HUES6 (cell line): Measurements from ENCODE around the gene MYH16.
"Not testable (repeated sequence)": the region's sequence is repeated elsewhere in the genome, so short reads cannot be mapped to it uniquely, and the experiment has no call there.

ENCODE experiments used
- H3K27ac ChIP-seq: 2 replicates; pipeline ENCODE4 v1.7.0; 2013; ENCODE audit warnings: low read depth, mild to moderate bottlenecking, low read length, inconsistent platforms
- H3K27me3 ChIP-seq: 2 replicates; pipeline ENCODE4 v1.6.1; 2013; ENCODE audit warnings: low read length; ENCODE audit not compliant: control insufficient read depth, insufficient read depth
- H3K36me3 ChIP-seq: 2 replicates; pipeline ENCODE4 v1.6.1; 2013; ENCODE audit warnings: low read length; ENCODE audit not compliant: control insufficient read depth, insufficient read depth
- H3K4me1 ChIP-seq: 2 replicates; pipeline ENCODE4 v1.6.1; 2013; ENCODE audit warnings: low read length; ENCODE audit not compliant: control insufficient read depth, insufficient read depth
- H3K4me3 ChIP-seq: 2 replicates; pipeline ENCODE4 v1.5.1; 2013; ENCODE audit warnings: low read depth, low read length
- H3K9ac ChIP-seq: one replicate; pipeline ENCODE4 v1.6.1; 2013; ENCODE audit warnings: mild to moderate bottlenecking, low read length
- H3K9me3 ChIP-seq: 2 replicates; pipeline ENCODE4 v1.6.1; 2013; ENCODE audit warnings: low read depth, low read length; ENCODE audit not compliant: control insufficient read depth, insufficient read depth

MYH16 gene

DNA sequence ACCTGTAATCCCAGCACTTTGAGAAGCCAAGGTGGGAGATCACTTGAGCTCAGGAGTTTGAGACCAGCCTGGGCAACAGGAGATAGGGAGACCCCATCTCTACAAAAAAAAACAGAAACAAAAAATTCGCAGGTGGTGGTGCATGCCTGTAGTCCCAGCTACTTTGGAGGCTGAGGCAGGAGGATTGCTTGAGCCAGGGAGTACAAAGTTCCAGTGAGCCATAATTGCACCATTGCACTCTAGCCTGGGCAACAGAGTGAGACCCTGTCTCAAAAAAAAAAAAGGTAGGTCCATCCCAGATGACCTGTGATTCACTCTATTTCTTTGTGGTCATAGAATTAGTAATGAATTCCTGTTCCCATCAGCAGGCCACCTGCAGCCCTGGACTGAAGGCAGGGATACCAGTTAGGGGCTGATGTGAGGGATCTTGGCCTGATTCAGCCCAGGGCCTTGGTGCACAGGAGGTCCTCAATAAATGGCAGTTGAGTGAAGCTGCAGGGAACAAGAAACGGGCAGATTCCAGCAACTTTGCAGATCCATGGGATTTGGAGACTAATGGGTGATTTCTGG, at the start of gene MYH16:
Gene MYH16, plus strand, starts transcription at position 364 of the 570 bp plus-strand sequence.
- H3K9ac ChIP-seq: no peak within 1 kb of the TSS
- H3K27ac ChIP-seq: no peak within 1 kb of the TSS
- no peak within 1 kb of the TSS for H3K4me3 ChIP-seq
- H3K36me3 ChIP-seq: no peaks in the 10 kb centered on the region
- no peaks in the 10 kb centered on the region for H3K27me3 ChIP-seq
- peaks cover 6% of the 10 kb centered on the region for H3K4me1 ChIP-seq
- no peaks in the 10 kb centered on the region for H3K9me3 ChIP-seq

DNA sequence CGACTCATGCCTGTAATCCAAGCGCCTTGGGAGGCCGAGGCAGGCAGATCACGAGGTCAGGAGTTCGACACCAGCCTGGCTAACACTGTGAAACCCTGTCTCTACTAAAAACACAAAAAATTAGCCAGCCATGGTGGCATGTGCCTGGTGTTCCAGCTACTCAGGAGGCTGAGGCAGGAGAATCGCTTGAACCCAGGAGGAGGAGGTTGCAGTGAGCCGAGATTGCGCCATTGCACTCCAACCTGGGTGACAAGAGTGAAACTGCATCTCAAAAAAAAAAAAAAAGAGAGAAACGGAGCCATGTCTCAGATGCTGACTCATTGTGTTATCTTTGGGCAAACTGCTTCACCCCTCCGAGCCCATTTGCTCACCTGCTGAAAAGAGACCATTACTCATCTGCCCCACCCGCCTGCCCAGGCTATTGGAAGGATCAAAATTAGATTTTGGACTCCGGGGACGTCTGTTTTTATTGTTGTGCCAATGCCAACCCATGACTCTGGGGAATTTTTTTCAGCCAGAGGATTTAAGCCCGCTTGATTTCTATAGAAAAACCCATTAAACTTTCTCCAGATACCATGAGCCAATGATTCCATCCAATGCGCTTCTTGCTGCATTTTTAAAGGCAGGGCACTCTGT, 48.3 kb upstream of the MYH16 start:
- H3K4me1 ChIP-seq, H3K9ac ChIP-seq, H3K27me3 ChIP-seq, H3K9me3 ChIP-seq, H3K27ac ChIP-seq, H3K36me3 ChIP-seq, H3K4me3 ChIP-seq: not testable (repeated sequence)

DNA sequence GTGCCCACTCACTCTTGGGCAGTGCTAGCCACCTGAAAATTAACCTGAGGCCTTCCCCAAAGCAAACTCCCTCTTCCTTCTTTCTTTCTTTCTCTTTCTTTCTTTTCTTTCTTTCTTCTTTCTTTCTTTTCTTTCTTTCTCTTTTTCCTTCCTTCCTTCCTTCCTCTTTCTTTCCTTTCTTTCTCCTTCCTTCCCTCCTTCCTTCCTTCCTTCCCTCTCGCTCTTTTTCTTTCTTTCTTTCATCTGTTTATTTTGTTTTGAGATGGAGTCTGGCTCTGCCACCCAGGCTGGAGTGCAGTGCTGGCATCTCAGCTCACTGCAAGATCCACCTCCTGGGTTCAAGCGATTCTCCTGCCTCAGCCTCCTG, 47.8 kb upstream of the MYH16 start:
- no peak overlapping the region for H3K4me3 ChIP-seq
- no peaks in the 10 kb centered on the region for H3K36me3 ChIP-seq
- H3K27me3 ChIP-seq: no peaks in the 10 kb centered on the region
- no peak overlapping the region for H3K9ac ChIP-seq
- H3K4me1 ChIP-seq: no peaks in the 10 kb centered on the region
- H3K27ac ChIP-seq: no peak overlapping the region
- no peaks in the 10 kb centered on the region for H3K9me3 ChIP-seq

DNA sequence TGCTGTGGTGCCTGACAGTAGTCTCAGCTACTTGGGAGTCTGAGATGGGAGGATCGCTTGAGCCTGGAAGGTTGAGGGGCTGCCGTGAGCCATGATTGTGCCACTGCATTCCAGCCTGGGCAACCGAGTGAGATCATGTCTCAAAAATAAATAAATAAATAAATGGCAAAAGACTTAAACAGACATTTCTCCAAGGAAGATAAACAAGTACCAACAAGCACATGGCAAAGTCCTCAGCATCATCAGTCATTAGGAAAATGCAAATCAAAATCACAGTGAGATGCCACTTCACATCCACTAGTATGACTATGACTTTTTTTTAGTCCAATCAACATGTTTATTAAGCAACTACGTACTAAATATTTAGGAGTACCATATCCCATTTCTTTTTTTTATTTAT, 43.4 kb upstream of the MYH16 start:
- no peaks in the 10 kb centered on the region for H3K27me3 ChIP-seq
- no peaks in the 10 kb centered on the region for H3K36me3 ChIP-seq
- H3K9me3 ChIP-seq: no peaks in the 10 kb centered on the region
- H3K4me3 ChIP-seq: no peak overlapping the region
- no peak overlapping the region for H3K27ac ChIP-seq
- no peak overlapping the region for H3K9ac ChIP-seq
- no peaks in the 10 kb centered on the region for H3K4me1 ChIP-seq

DNA sequence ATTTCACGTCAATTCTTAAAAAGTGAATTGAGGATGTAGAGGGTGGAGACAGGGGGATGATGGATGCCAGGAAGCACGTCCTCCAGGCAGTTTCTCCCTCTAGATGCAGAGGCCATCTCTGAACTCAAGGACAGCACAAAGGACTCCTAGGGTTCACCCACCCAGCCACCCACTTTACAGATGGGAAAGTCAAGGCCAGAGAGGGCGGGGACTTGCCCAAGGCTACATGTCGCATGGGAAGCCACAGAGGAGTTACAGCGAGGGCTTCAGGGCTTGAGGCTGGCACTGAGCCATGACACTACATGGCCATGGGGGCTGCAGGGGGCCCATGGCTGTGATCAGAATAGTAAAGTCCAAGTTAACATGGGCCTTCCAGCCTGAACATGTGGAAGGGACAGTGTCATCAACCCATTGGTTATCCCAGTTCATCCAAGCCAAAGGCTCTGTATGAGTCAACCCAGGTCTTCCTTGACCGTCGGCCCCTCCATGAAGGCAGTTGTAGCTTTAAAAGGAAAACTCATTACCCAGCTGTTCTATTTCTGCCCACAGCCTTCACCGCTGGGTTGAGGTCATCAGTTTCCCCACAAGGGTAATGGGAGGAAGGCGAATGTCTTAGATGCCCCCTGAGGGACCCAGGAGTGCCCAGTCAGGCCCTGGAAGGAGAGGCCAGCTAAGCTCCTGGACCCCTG, 40.4 kb upstream of the MYH16 start:
- no peak overlapping the region for H3K4me3 ChIP-seq
- no peak overlapping the region for H3K9ac ChIP-seq
- H3K27me3 ChIP-seq: no peaks in the 10 kb centered on the region
- H3K4me1 ChIP-seq: no peaks in the 10 kb centered on the region
- no peaks in the 10 kb centered on the region for H3K36me3 ChIP-seq
- H3K9me3 ChIP-seq: no peaks in the 10 kb centered on the region; the same call in 1 of the 2 replicates
- no peak overlapping the region for H3K27ac ChIP-seq

DNA sequence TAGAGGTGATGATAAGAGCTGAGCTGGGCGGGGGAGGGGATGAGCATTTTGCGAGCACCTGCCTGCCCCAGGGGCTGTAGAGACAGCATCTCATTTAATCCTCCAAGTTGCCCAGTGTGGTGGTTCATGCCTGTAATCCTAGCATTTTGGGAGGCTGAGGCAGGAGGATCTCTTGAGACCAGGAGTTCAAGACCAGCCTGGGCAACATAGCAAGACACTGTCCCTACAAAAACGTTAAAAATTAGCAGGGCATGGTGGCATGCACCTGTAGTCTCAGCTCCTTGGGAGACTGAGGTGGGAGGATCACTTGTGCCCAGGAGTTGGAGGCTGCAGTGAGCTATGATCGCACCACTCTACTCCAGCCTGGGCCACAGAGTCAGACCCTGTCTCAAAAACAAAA, 39.7 kb upstream of the MYH16 start:
- H3K27me3 ChIP-seq, H3K4me1 ChIP-seq, H3K36me3 ChIP-seq, H3K9ac ChIP-seq, H3K4me3 ChIP-seq, H3K27ac ChIP-seq, H3K9me3 ChIP-seq: not testable (repeated sequence)

DNA sequence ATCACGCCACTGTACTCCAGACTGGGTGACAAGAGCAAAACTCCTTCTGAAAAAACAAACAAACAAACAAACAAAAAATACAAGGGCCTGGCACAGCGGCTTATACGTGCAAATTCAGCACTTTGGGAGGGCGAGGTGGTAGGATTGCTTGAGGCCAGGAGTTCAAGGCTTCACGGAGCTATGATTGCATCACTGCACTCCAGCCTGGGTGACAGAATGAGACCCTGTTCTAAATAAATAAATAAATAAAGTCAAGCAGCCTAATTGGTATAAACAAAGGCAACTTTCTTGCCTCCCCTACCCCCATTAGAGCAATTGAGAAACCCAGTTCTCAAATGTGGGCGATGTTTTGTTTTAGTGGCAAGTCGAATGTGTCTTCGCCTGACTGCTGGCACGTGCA, 38.5 kb upstream of the MYH16 start:
- Histone ChIP-seq H3K9me3 (no peaks in the 10 kb centered on the region; the same call in 1 of the 2 replicates), H3K36me3 (no peaks in the 10 kb centered on the region), H3K9ac (no peak overlapping the region), H3K27ac (no peak overlapping the region), H3K4me1 (no peaks in the 10 kb centered on the region), H3K4me3 (no peak overlapping the region), H3K27me3 (no peaks in the 10 kb centered on the region)

DNA sequence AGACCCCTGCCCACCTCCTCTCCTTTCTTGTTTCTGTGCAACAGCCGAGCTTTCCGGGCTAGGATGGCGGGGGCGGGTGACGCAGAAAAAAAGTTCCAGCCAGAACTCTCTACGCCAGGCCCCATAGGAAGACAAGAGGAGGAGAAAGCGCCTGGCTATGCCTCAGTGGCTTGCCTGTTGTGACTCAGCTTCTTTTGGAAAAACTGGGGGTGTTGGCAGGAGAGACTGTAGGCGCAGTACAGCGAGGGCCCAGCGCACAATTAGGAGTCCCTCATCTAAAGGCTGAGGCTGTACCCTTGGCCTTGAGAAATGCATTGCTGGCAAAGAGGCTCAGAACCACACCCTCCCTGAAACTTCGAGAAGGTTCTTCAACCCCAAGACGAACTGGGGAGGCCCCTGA, 36.7 kb upstream of the MYH16 start:
- Histone ChIP-seq H3K36me3 (no peaks in the 10 kb centered on the region), H3K27me3 (no peaks in the 10 kb centered on the region), H3K4me1 (no peaks in the 10 kb centered on the region), H3K4me3 (no peak overlapping the region), H3K9me3 (no peaks in the 10 kb centered on the region; the same call in 1 of the 2 replicates), H3K27ac (no peak overlapping the region), H3K9ac (no peak overlapping the region)

DNA sequence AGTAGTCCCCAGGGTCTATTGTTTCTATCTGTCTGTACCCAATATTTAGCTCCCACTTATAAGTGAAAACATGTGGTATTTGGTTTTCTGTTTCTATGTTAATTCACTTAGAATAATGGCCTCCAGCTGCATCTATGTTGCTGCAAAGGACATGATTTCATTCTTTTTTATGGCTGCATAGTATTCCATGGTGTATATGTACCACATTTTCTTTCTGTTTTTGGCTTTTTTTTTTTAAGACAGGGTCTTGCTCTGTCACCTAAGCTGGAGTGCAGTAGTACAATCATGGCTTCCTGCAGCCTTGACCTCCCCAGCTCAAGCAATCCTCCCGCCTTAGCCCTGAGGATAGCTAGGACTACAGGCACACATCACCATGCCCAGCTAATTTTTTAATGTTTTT, 34.8 kb upstream of the MYH16 start:
- not testable (repeated sequence) for H3K27me3 ChIP-seq, H3K9ac ChIP-seq, H3K36me3 ChIP-seq, H3K9me3 ChIP-seq, H3K27ac ChIP-seq, H3K4me1 ChIP-seq, H3K4me3 ChIP-seq

DNA sequence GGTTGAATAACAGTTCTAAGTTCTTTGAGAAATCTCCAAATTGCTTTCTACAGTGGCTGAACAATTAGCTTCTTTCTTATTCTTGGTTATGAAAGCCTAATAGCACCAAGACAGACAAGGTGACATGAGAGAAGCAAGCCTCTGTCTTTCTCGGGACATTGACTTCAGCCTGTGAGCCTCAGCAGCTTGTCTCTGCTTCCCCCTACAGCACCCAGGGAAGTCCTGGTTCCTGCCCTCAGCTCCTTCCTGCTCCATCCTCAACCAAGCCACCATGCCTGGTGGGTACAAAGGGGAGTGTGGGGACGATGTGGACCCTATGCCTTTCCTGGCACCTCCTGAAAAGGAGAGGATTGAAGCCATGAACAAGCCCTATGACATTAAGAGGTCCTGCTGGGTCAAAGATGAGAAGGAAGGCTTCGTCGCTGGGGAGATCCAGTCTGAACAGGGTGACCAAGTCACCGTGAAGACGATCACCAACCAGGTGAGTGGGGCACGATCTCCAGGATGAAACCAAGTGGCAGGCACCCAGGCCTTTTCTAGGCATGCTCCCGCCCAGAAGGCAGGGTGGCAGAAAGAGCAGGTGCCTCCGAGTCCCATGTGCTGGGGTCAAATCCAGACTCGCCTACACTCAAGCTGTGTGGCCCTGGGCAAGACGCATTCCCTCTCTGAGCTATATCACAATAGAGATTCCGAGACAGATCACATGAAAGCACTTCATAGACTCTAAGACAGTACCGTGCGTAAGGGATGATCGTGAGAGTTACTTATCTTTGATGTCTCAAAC, 33.9 kb upstream of the MYH16 start:
- Histone ChIP-seq H3K4me3 (no peak overlapping the region), H3K27ac (no peak overlapping the region), H3K9ac (no peak overlapping the region), H3K4me1 (no peaks in the 10 kb centered on the region), H3K36me3 (no peaks in the 10 kb centered on the region), H3K9me3 (no peaks in the 10 kb centered on the region; the same call in 1 of the 2 replicates), H3K27me3 (no peaks in the 10 kb centered on the region; the same call in 1 of the 2 replicates)

DNA sequence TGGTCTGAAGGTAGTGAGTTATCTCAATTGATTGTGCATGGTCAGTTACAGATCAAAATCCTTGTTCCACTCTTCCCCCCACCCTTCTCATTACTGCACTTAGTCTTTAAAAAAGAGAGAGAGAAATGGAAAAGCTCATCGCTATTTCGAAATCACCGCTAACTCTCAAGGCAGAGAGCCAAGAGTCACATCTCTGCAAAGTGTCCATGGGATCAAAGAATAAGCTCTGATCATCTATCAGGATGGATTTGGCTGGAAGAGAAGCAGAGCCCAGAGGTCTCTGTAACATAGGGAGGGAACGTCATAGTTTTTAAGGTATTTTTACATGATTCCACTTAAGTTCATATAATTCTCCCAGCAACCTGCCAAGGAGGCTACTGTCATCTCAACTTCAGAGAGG, 30.0 kb upstream of the MYH16 start:
- Histone ChIP-seq H3K27me3 (no peaks in the 10 kb centered on the region; the same call in 1 of the 2 replicates), H3K36me3 (no peaks in the 10 kb centered on the region), H3K4me1 (no peaks in the 10 kb centered on the region), H3K4me3 (no peak overlapping the region), H3K9ac (no peak overlapping the region), H3K9me3 (no peaks in the 10 kb centered on the region), H3K27ac (no peak overlapping the region)
